IMR-90 (cell line): ENCODE measurements around the gene CPLX4. TPM values are rescaled to one million over a fixed set of nuclear protein-coding genes. Genes with fewer than 3 reads are reported as not detected.

Experiments
- ATAC-seq: fragments of 200-7000 bp; cut with Tn5 transposase; 2 replicates; pipeline ENCODE4 v1.9.1; 2020; ENCODE audit warnings: low read depth, mild to moderate bottlenecking, moderate library complexity
- BruUV-seq: library from RNA; stranded (reverse); fragments of 400-500 nt; replicated peaks from 2 replicates; lab custom pipeline; 2021; lab: Mats Ljungman, UMichigan
- CTCF ChIA-PET: fragments of 300-600 bp; formaldehyde crosslinking; extraction: SDS; loops from one replicate; lab custom pipeline; 2021; ENCODE audit warnings: antibody characterized with exemption; lab: Yijun Ruan, JAX
- POLR2A ChIA-PET: fragments of 300-600 bp; sonication (Branson Sonifier 250); formaldehyde crosslinking; loops from one replicate; lab custom pipeline; 2022; ENCODE audit warnings: antibody characterized with exemption; ENCODE audit not compliant: unreplicated experiment; lab: Charles Lee
- DNase-seq: peaks from one replicate; pipeline ENCODE4 v3.0.0; 2013
- H2AFZ ChIP-seq: replicated peaks from 2 replicates; pipeline ENCODE3; 2013; ENCODE audit warnings: low read length, mild to moderate bottlenecking; ENCODE audit not compliant: poor library complexity
- H2AK5ac ChIP-seq: 2 replicates; pipeline ENCODE4 v1.6.1; 2013; ENCODE audit warnings: low read depth, low read length, inconsistent platforms
- H2AK9ac ChIP-seq: replicated peaks from 2 replicates; pipeline ENCODE3; 2013; ENCODE audit warnings: mild to moderate bottlenecking, low read depth, low read length, moderate library complexity; ENCODE audit not compliant: poor library complexity
- H2BK120ac ChIP-seq: 2 replicates; pipeline ENCODE4 v1.6.1; 2013; ENCODE audit warnings: low read depth, low read length, inconsistent platforms
- H2BK15ac ChIP-seq: 3 replicates; pipeline ENCODE4 v1.6.1; 2013; ENCODE audit warnings: low read depth, low read length, inconsistent platforms
- H2BK20ac ChIP-seq: 2 replicates; pipeline ENCODE4 v1.6.1; 2013; ENCODE audit warnings: low read depth, mild to moderate bottlenecking, inconsistent platforms, low read length, moderate library complexity
- H2BK5ac ChIP-seq: 2 replicates; pipeline ENCODE4 v1.6.1; 2013; ENCODE audit warnings: mild to moderate bottlenecking, low read depth, low read length, inconsistent platforms; ENCODE audit not compliant: poor library complexity, severe bottlenecking
- H3K14ac ChIP-seq: replicated peaks from 2 replicates; pipeline ENCODE4 v1.6.1; 2013; ENCODE audit warnings: low read depth, low read length, inconsistent platforms
- H3K18ac ChIP-seq: 2 replicates; pipeline ENCODE4 v1.6.1; 2013; ENCODE audit warnings: low read depth, low read length, control low read depth
- H3K23ac ChIP-seq: 2 replicates; pipeline ENCODE4 v1.6.1; 2013; ENCODE audit warnings: low read depth, low read length, inconsistent platforms
- H3K27ac ChIP-seq: 2 replicates; pipeline ENCODE4 v1.5.1; 2013; ENCODE audit warnings: mild to moderate bottlenecking, control low read depth, low read length; ENCODE audit not compliant: insufficient read depth
- H3K27me3 ChIP-seq: 2 replicates; pipeline ENCODE4 v1.6.1; 2013; ENCODE audit warnings: low read length; ENCODE audit not compliant: control insufficient read depth, insufficient read depth
- H3K36me3 ChIP-seq: 2 replicates; pipeline ENCODE4 v1.6.1; 2013; ENCODE audit warnings: low read length, mixed read lengths; ENCODE audit not compliant: control insufficient read depth, insufficient read depth
- H3K4ac ChIP-seq: 2 replicates; pipeline ENCODE4 v1.6.1; 2013; ENCODE audit warnings: low read depth, low read length, inconsistent platforms
- H3K4me1 ChIP-seq: 2 replicates; pipeline ENCODE4 v1.6.1; 2013; ENCODE audit warnings: low read length, mixed read lengths; ENCODE audit not compliant: control insufficient read depth, insufficient read depth
- H3K4me2 ChIP-seq: 2 replicates; pipeline ENCODE4 v1.6.1; 2013; ENCODE audit warnings: low read depth, mild to moderate bottlenecking, control low read depth, low read length, moderate library complexity
- H3K4me3 ChIP-seq: 2 replicates; pipeline ENCODE4 v1.5.1; 2013; ENCODE audit warnings: low read depth, mild to moderate bottlenecking, control low read depth, low read length, moderate library complexity; ENCODE audit not compliant: insufficient read depth
- H3K56ac ChIP-seq: 2 replicates; pipeline ENCODE4 v1.6.1; 2013; ENCODE audit warnings: low read length, inconsistent platforms; ENCODE audit not compliant: insufficient read depth; ENCODE audit errors: extremely low read depth
- H3K79me1 ChIP-seq, 2 experiments: 2 replicates each; pipeline ENCODE4 v1.6.1; 2013; ENCODE audit warnings: low read length in 2 of 2, inconsistent platforms in 1 of 2, low read depth in 1 of 2
- H3K9ac ChIP-seq: 2 replicates; pipeline ENCODE4 v1.6.1; 2013; ENCODE audit warnings: low read depth, low read length, control low read depth
- H3K9me1 ChIP-seq: 2 replicates; pipeline ENCODE4 v1.6.1; 2013; ENCODE audit warnings: low read length, inconsistent platforms; ENCODE audit not compliant: insufficient read depth
- H3K9me3 ChIP-seq: 2 replicates; pipeline ENCODE4 v1.6.1; 2013; ENCODE audit warnings: low read length; ENCODE audit not compliant: control insufficient read depth, insufficient read depth
- H4K20me1 ChIP-seq: 2 replicates; pipeline ENCODE4 v1.6.1; 2013; ENCODE audit warnings: low read length, inconsistent platforms; ENCODE audit not compliant: insufficient read depth
- H4K5ac ChIP-seq: 2 replicates; pipeline ENCODE4 v1.6.1; 2013; ENCODE audit warnings: mild to moderate bottlenecking, low read depth, low read length, control low read depth
- H4K8ac ChIP-seq, 2 experiments: 2 replicates each; pipeline ENCODE4 v1.6.1; 2013; ENCODE audit warnings: low read depth in 2 of 2, low read length in 2 of 2, control low read depth in 1 of 2, inconsistent platforms in 1 of 2
- H4K91ac ChIP-seq: 2 replicates; pipeline ENCODE4 v1.6.1; 2013; ENCODE audit warnings: low read depth, low read length, inconsistent platforms; ENCODE audit not compliant: insufficient read depth
- MAFK ChIP-seq: IDR thresholded peaks from 2 replicates; pipeline ENCODE4 v1.6.1; 2012; ENCODE audit warnings: low read depth, low read length, improper control_type of control experiment
- MXI1 ChIP-seq: IDR thresholded peaks from 2 replicates; pipeline ENCODE4 v1.6.1; 2012; ENCODE audit warnings: low read depth, mild to moderate bottlenecking, low read length, moderate library complexity, borderline replicate concordance
- POLR2A ChIP-seq: IDR thresholded peaks from 2 replicates; pipeline ENCODE4 v1.6.1; 2012; ENCODE audit warnings: mild to moderate bottlenecking, low read depth, low read length
- RCOR1 ChIP-seq: IDR thresholded peaks from 2 replicates; pipeline ENCODE4 v1.6.1; 2012; ENCODE audit warnings: mild to moderate bottlenecking, low read length, improper control_type of control experiment; ENCODE audit not compliant: insufficient replicate concordance
- RFX5 ChIP-seq: IDR thresholded peaks from 2 replicates; pipeline ENCODE4 v1.8.0; 2012; ENCODE audit warnings: low read depth, mild to moderate bottlenecking, low read length, moderate library complexity
- SMC3 ChIP-seq: fragments of 150-350 bp; IDR thresholded peaks from 2 replicates; pipeline ENCODE4 v1.6.1; 2016; ENCODE audit warnings: low read depth, mild to moderate bottlenecking, antibody characterized with exemption, low read length, moderate library complexity
- WGBS, 2 experiments: methylation state at CpG; one replicate each; pipeline versions ENCODE4 v1.1.5 to v1.1.7; 2013; ENCODE audit warnings: missing lambda C conversion rate in 2 of 2; ENCODE audit not compliant: insufficient read length in 1 of 2; ENCODE audit errors: extremely low coverage in 2 of 2; 5-methylcytosine and 5-hydroxymethylcytosine counted together
- dilution Hi-C: fragments of 300-500 bp; cut with HindIII; formaldehyde crosslinking; loops from one replicate; pipeline ENCODE4 v1.14.3; 2018; ENCODE audit warnings: low sequenced_read_pairs; ENCODE audit not compliant: unreplicated experiment
- in situ Hi-C: fragments of 300-500 bp; cut with MboI; formaldehyde crosslinking; loops from 3 replicates; pipeline ENCODE4 v1.14.3; 2019; ENCODE audit warnings: low sequenced_read_pairs, inconsistent platforms, mixed read lengths
- intact Hi-C: fragments of 100-400 bp; cut with micrococcal nuclease; formaldehyde crosslinking; loops from 2 replicates; pipeline ENCODE4 v1.10.0; 2022
- polyA plus RNA-seq, 3 experiments: library from polyadenylated mRNA; depleted of rRNA; stranded (reverse); fragments of >200 nt; gene quantifications; 2 replicates each; pipeline ENCODE4 v1.2.3, GENCODE V29; 2012; ENCODE audit warnings: low replicate concordance in 1 of 3
- total RNA-seq: library from RNA; depleted of rRNA; stranded (reverse); fragments of >200 nt; gene quantifications from 2 replicates; pipeline ENCODE4 v1.2.3, GENCODE V29; 2012

The CPLX4 gene
- total and polyA plus RNA-seq, 2 of the 4 experiments (the other 2 are of a cell fraction), result not detected

DNA sequence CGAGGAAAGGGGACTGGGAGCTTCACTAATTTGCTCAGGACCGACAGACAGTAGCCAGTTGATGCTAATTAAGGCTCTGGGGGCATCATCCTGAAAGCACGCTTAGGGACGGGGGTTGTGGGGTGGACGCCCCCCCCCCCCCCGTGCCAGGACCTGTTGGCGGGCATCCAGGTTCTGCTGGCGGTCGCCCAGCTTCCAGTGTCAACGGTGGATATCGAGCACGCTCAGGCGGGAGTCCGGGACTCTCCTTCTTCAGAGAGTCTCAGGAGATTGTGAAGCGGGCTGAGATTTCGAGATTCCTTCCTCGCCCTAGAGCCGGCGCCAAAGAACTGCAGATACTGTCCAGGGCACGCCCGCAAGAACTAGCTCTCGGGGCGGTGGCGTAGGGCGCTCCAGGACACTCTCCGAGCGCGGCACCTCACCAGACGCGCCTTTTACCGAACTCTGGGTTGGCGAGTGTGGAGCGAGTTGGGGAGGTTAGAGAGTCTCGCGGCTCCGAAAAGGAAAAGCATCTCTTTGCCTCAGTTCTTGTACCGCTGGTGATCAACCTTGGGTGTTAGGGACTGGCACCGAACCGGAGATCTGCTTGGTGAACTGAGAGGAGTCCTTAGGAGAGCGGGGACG lies 50.8 kb downstream of the CPLX4 start:
- no peak for TF ChIP-seq POLR2A
- no peak for TF ChIP-seq SMC3
- no peak for TF ChIP-seq MAFK
- no peak for TF ChIP-seq RFX5
- TF ChIP-seq RCOR1, result no peak
- no peak for TF ChIP-seq MXI1
- Histone ChIP-seq H4K20me1 (peaks cover 3% of the 10 kb centered on the region; the same call in 1 of the 2 replicates), H3K14ac (no peak overlapping the region), H2AK9ac (no peak overlapping the region), H3K27me3 (peaks cover 96% of the 10 kb centered on the region), H3K9me1 (no peaks in the 10 kb centered on the region), H3K23ac (no peak overlapping the region), H3K36me3 (no peaks in the 10 kb centered on the region), H3K4me3 (no peak overlapping the region), H3K27ac (no peak overlapping the region), H2BK5ac (no peak overlapping the region), H3K56ac (no peak overlapping the region), H4K5ac (no peak overlapping the region), H2BK15ac (no peak overlapping the region), H2AK5ac (no peak overlapping the region), H2BK20ac (no peak overlapping the region), H2AFZ (no peak overlapping the region), H4K91ac (no peak overlapping the region), H3K4me2 (no peak overlapping the region), H4K8ac (no peak overlapping the region), H3K18ac (no peak overlapping the region), H3K79me1 (no peaks in the 10 kb centered on the region), H3K9ac (no peak overlapping the region), H3K4ac (no peak overlapping the region), H2BK120ac (no peak overlapping the region), H3K4me1 (no peaks in the 10 kb centered on the region), H3K9me3 (peaks cover 24% of the 10 kb centered on the region; the same call in 1 of the 2 replicates)
- BruUV-seq, result no TSS peak
- DNase-seq (no peak), ATAC-seq (no peak)
- intact Hi-C loops (no loop called here), dilution Hi-C loops (no loop called here), in situ Hi-C loops (no loop called here)
- 2% methylated on average over 14 of the region's 41 CpGs; no CpG with 5 or more reads in 1 of the 2 experiments for WGBS, 2 experiments
- ChIA-PET CTCF (interaction anchor here (0.8 kb wide), 1 partner anchor 66 kb away, joined by 3 read pairs; no protein-coding TSS in a partner anchor), POLR2A (no interaction called here)
